Transverse colon (tissue), 4 donors: ENCODE data around the gene FAM227A. TPM values are rescaled to one million over a fixed set of nuclear protein-coding genes. Genes with fewer than 3 reads are reported as not detected.

ENCODE experiments used
- DNase-seq: peaks from one replicate; pipeline ENCODE4 v3.0.0-alpha.2; 2019
- H3K27ac ChIP-seq, 4 donors: fragments of 200-600 bp; sonication (generic); 2 replicates each; pipeline ENCODE4 v1.5.1; 2016 to 2018; ENCODE audit warnings: inconsistent platforms in 4 of 4
- H3K27me3 ChIP-seq: fragments of 200-600 bp; sonication (generic); 2 replicates; pipeline ENCODE4 v1.5.1; 2017; ENCODE audit warnings: inconsistent platforms
- H3K36me3 ChIP-seq, 4 donors: fragments of 200-600 bp; sonication (generic); 2 replicates each; pipeline ENCODE4 v1.5.1; 2017 to 2019; ENCODE audit warnings: inconsistent platforms in 4 of 4
- H3K4me1 ChIP-seq, 4 donors: fragments of 200-600 bp; sonication (generic); 2 replicates each; pipeline ENCODE4 v1.5.1; 2017 to 2020; ENCODE audit warnings: inconsistent platforms in 4 of 4
- H3K4me3 ChIP-seq, 4 donors: fragments of 200-600 bp; sonication (generic); 1 replicate in 1 of 4; 2 replicates in 3 of 4; pipeline versions ENCODE4 v1.5.1 to v1.6.1; 2017 to 2019; ENCODE audit warnings: inconsistent platforms in 4 of 4
- H3K9me3 ChIP-seq, 2 donors: fragments of 200-600 bp; sonication (generic); 2 replicates each; pipeline ENCODE4 v1.5.1; 2017 to 2019; ENCODE audit warnings: inconsistent platforms in 2 of 2
- EP300 ChIP-seq: sonication (generic); formaldehyde crosslinking; IDR thresholded peaks from one replicate; pipeline ENCODE4 v1.6.1; 2017; ENCODE audit warnings: antibody characterized with exemption, low read depth
- POLR2A ChIP-seq: fragments of 450-650 bp; IDR thresholded peaks from one replicate; pipeline ENCODE4 v1.6.1; 2016; ENCODE audit warnings: antibody characterized with exemption, mild to moderate bottlenecking, moderate library complexity
- POLR2AphosphoS5 ChIP-seq, 3 donors: sonication (generic); formaldehyde crosslinking; IDR thresholded peaks; one replicate each; pipeline ENCODE4 v1.6.1; 2016; ENCODE audit warnings: antibody characterized with exemption in 3 of 3
- WGBS, 2 donors: methylation state at CpG; one replicate each; pipeline ENCODE4 v1.1.5; 2018; ENCODE audit warnings: low coverage in 1 of 2; 5-methylcytosine and 5-hydroxymethylcytosine counted together
- in situ Hi-C, 4 donors: fragments of 200-750 bp; cut with MboI; loops; one replicate each; pipeline versions ENCODE4 v1.15.0 to v1.15.1; 2017; ENCODE audit warnings: low sequenced_read_pairs in 3 of 4, low pct_ligation_motif_present in 1 of 4, low pct_unique_long_range_greater_than_20kb in 1 of 4
- intact Hi-C: fragments of 100-400 bp; cut with DNase I; formaldehyde crosslinking; loops from one replicate; pipeline ENCODE4 v1.15.1; 2023; ENCODE audit warnings: low total_unique reads
- total RNA-seq, 4 donors: library from RNA; depleted of rRNA; stranded (reverse); fragments of >200 nt; gene quantifications; one replicate each; pipeline ENCODE4 v1.1.0, GENCODE V29; 2016
- TF ChIP-seq, protein P1 (sequence below), 5 experiments: fragments of 200-600 bp in 3 of 5; fragments of 450-650 bp in 2 of 5; sonication (generic) in 3 of 5; IDR thresholded peaks; 1 replicate in 2 of 5; 2 replicates in 3 of 5; pipeline ENCODE4 v1.5.1; 2016 to 2017; ENCODE audit warnings: antibody characterized with exemption in 5 of 5, inconsistent platforms in 3 of 5, mild to moderate bottlenecking in 2 of 5, moderate library complexity in 1 of 5

FAM227A gene
- total RNA-seq, 4 donors from 2014 or later, result 0.20 to 0.79 (median 0.27) TPM; not detected in 1

DNA sequence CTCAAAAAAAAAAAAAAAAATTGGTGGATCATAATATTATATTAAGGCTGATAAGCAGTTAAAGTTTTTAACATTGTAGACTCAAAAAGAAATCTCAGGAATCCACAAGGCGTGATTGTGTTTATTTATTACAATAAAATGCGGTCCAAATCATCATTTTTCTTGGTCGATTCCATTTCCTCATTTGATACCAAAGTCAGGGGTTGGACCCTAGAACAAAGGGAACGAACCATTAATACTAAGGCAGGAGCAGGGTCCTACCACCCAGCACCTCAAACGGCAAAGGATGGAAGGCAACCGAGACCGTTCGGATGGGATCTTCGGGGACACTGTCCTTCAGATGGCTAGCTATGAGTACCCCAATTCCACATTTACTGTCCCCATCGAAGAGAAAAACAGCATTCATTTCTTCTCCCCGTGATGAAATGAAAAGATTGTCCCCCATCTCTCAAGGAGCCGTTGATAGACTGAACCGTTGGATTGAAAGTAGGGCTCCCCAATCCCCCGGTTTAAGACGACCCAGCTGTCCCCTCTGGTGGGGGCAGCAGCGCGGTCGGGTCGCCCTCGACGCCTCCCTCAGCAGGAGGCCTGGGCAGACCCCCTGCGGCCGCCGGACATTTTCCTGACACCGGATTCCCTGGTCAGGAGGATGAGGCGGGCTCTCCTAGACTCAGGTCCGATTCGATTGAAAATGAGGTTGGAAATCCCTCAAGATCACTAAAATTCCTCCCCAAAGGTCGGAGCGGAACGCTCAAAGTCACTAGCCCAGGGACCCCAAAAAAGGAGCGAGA, 86.8 kb downstream of the FAM227A start:
- in situ Hi-C loops (loop anchor here in 1 of 4 donors (25.0 kb wide), 1 partner anchor 507 kb away; the partner anchor contains the start of gene PICK1), intact Hi-C loops (loop anchor here (2.0 kb wide), 1 partner anchor 63 kb away; the partner anchor contains the start of gene DDX17)
- no peaks in the 10 kb centered on the region for H3K27me3 ChIP-seq
- peak overlapping the region; percentile 71 to 81 (median 78) for H3K27ac ChIP-seq
- TF ChIP-seq EP300 (no peak), POLR2A (no peak), POLR2AphosphoS5 (IDR thresholded peaks at IDR 0.05) (no peak)
- TF ChIP-seq, protein P1, sequence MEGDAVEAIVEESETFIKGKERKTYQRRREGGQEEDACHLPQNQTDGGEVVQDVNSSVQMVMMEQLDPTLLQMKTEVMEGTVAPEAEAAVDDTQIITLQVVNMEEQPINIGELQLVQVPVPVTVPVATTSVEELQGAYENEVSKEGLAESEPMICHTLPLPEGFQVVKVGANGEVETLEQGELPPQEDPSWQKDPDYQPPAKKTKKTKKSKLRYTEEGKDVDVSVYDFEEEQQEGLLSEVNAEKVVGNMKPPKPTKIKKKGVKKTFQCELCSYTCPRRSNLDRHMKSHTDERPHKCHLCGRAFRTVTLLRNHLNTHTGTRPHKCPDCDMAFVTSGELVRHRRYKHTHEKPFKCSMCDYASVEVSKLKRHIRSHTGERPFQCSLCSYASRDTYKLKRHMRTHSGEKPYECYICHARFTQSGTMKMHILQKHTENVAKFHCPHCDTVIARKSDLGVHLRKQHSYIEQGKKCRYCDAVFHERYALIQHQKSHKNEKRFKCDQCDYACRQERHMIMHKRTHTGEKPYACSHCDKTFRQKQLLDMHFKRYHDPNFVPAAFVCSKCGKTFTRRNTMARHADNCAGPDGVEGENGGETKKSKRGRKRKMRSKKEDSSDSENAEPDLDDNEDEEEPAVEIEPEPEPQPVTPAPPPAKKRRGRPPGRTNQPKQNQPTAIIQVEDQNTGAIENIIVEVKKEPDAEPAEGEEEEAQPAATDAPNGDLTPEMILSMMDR (IDR thresholded peaks at IDR 0.05), result no peak
- H3K4me1 ChIP-seq, result peaks cover 3 to 20% (median 9%) of the 10 kb centered on the region in 4 donors
- no peaks in the 10 kb centered on the region for H3K36me3 ChIP-seq
- H3K4me3 ChIP-seq, result peak overlapping the region; percentile 33 to 66 (median 52)
- H3K9me3 ChIP-seq, result no peaks in the 10 kb centered on the region
- DNase-seq, result peak; percentile 10
- 31 to 70% methylated on average over 3 to 32 of the region's 32 CpGs for WGBS, 2 donors

- no peak for DNase-seq
- no peak for TF ChIP-seq POLR2A
- TF ChIP-seq, protein P1 (IDR thresholded peaks at IDR 0.05), result no peak
- no peak for TF ChIP-seq POLR2AphosphoS5 (IDR thresholded peaks at IDR 0.05)
- TF ChIP-seq EP300, result no peak
- intact Hi-C loops (loop anchor here (2.0 kb wide), 1 partner anchor 61 kb away; the partner anchor contains the start of gene DDX17), in situ Hi-C loops (loop anchor here in 1 of 4 donors (25.0 kb wide), 1 partner anchor 505 kb away; the partner anchor contains the start of gene PICK1)
- Histone ChIP-seq H3K4me3 (no peak overlapping the region), H3K27ac (no peak overlapping the region), H3K4me1 (peaks cover 3 to 20% (median 9%) of the 10 kb centered on the region in 4 donors), H3K36me3 (no peaks in the 10 kb centered on the region), H3K9me3 (no peaks in the 10 kb centered on the region), H3K27me3 (no peaks in the 10 kb centered on the region)
- 71 to 79% methylated on average over 6 to 7 of the region's 7 CpGs for WGBS, 2 donors
Measured at GRCh38 chr22:38567531-38568285, 88.5 kb downstream of the FAM227A start.

DNA sequence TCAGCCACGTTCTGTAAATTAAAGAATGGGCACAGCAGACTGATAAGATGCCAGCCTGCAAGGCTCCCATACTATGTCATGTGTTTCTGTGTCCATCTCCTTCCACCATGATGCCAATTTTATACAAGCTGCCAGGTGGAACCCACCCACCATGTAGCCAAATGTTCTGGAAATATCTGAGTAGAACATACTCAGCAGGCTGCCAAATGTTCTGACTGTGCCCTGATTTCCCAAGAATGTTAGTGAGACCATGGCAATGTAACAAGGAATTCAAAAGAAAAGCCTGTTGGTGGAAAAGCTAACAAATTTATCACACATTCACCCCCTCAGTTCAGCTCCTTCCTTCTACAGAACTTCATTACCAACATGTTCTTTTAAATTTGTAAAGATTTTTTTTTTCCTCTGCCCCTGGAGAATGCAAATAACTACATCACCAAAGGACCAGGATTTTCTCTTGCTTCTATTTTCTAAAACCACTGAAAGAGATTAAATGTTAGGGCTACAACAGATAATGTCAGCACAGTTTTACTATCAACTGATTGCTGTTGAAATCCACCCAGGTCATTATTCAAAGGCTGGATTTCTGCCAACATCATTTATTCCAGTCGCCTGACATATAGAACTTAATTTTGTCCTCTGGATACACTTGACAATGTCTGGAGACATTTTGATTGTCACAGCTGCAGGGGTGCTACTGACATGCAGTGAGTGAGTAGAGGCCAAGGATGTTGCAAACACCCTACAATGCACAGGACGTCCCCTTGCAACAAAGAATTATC, 89.3 kb downstream of the FAM227A start:
- no peak overlapping the region for H3K27ac ChIP-seq
- H3K27me3 ChIP-seq, result no peaks in the 10 kb centered on the region
- no peak overlapping the region for H3K4me3 ChIP-seq
- TF ChIP-seq, protein P1 (IDR thresholded peaks at IDR 0.05), result no peak
- no peak for TF ChIP-seq EP300
- 71% methylated on average over 2 to 3 of the region's 3 CpGs for WGBS, 2 donors
- no peak for DNase-seq
- in situ Hi-C loops (loop anchor here in 1 of 4 donors (25.0 kb wide), 1 partner anchor 505 kb away; the partner anchor contains the start of gene PICK1), intact Hi-C loops (no loop called here)
- H3K36me3 ChIP-seq, result no peaks in the 10 kb centered on the region
- H3K4me1 ChIP-seq, result peaks cover 3 to 20% (median 9%) of the 10 kb centered on the region in 4 donors
- no peaks in the 10 kb centered on the region for H3K9me3 ChIP-seq
